ENCODE measurements around the gene ABHD17C. TPM values are rescaled to one million over a fixed set of nuclear protein-coding genes. Genes with fewer than 3 reads are reported as not detected.

ABHD17C gene
- total RNA-seq, 1 donor from 2014 or later, result 4.7 TPM

DNA sequence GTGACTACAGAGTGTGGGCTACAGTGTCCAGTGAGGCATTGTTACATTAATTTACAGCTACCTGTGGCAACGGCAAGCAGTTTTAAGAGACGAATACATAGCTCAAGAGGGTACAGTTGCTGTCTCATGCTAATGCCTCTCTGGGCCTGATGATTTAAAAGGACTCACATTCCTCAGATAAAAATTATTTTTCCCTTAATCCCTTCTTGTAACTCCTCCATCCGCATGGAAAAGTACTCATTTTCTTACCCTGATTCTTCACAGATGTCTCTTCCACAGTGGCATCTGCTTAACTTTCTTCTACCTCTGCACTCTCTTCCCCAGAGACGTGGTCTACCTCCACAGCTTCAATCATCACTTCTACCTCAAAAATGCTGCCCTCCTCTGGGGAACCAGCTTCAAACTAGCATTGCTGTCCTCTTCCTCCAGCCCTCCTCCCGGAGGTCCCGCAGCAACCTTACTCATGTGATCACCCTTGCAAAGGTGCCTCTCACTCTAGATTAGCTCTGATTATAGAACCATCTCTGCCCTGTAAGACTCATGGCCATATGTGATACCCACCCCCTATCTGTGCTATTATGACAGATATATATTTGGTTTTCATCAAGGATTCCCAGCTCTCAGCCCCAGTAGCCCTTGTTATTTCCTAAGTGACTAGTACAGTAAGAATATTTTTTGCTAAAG lies 21.4 kb upstream of the ABHD17C start:
- Mint-ChIP-seq H3K4me3 (no peak overlapping the region), H3K4me1 (ENCODE audit: low read depth) (peaks cover 11% of the 10 kb centered on the region), H3K36me3 (ENCODE audit: low read depth) (no peaks in the 10 kb centered on the region), H3K27ac (no peak overlapping the region), H3K27me3 (ENCODE audit: insufficient read depth) (peaks cover 5% of the 10 kb centered on the region), H3K9me3 (no peaks in the 10 kb centered on the region)
- no peak for DNase-seq (ENCODE audit: low spot score)
- intact Hi-C loops (cut with micrococcal nuclease), result no loop called here

DNA sequence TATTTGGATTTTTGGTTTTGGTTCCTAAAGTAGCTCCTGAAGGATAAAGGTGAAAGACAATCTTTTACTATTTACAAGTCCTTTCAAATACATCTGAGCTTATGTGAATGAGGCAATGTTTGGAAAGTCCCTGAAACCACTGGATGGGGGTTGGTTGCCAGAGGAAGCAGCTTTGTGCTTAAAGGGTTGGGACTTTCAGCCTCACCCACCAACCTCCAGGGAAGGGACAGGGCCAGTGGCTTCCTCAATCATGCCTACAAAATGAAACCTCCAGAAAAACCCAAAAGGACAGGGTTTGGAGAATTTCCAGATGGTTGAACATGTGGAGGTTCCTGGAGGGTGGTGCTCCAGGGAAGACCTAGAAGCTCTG lies 20.9 kb upstream of the ABHD17C start:
- no peak overlapping the region for H3K27ac Mint-ChIP-seq
- H3K4me1 Mint-ChIP-seq (ENCODE audit: low read depth), result peaks cover 11% of the 10 kb centered on the region
- H3K9me3 Mint-ChIP-seq, result no peaks in the 10 kb centered on the region
- H3K27me3 Mint-ChIP-seq (ENCODE audit: insufficient read depth), result peaks cover 1% of the 10 kb centered on the region
- H3K4me3 Mint-ChIP-seq, result no peak overlapping the region
- intact Hi-C loops (cut with micrococcal nuclease), result no loop called here
- DNase-seq (ENCODE audit: low spot score), result no peak
- H3K36me3 Mint-ChIP-seq (ENCODE audit: low read depth), result no peaks in the 10 kb centered on the region

DNA sequence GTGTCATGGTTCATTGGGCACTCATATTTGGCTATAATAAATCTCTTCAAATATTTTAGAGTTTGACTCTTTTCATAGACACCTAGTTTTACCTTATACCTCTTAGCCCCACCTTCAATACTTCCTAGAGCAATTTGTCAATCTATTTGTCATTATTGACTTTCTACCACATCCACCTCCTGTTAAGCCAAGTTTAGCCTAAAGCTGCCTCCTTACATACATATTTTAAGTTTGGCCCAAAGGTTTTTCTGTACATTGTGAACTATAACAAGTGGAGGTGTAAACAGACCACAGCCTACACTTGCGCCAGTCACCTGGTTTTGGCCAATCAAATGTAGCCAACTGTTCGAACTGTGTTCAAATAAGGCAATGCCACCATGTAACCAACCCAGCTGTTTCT lies 18.1 kb upstream of the ABHD17C start:
- Mint-ChIP-seq H3K4me1 (ENCODE audit: low read depth) (peaks cover 11% of the 10 kb centered on the region), H3K27me3 (ENCODE audit: insufficient read depth) (peaks cover 6% of the 10 kb centered on the region), H3K27ac (no peak overlapping the region), H3K9me3 (no peaks in the 10 kb centered on the region), H3K36me3 (ENCODE audit: low read depth) (no peaks in the 10 kb centered on the region), H3K4me3 (no peak overlapping the region)
- intact Hi-C loops (cut with micrococcal nuclease), result no loop called here
- DNase-seq (ENCODE audit: low spot score), result no peak

DNA sequence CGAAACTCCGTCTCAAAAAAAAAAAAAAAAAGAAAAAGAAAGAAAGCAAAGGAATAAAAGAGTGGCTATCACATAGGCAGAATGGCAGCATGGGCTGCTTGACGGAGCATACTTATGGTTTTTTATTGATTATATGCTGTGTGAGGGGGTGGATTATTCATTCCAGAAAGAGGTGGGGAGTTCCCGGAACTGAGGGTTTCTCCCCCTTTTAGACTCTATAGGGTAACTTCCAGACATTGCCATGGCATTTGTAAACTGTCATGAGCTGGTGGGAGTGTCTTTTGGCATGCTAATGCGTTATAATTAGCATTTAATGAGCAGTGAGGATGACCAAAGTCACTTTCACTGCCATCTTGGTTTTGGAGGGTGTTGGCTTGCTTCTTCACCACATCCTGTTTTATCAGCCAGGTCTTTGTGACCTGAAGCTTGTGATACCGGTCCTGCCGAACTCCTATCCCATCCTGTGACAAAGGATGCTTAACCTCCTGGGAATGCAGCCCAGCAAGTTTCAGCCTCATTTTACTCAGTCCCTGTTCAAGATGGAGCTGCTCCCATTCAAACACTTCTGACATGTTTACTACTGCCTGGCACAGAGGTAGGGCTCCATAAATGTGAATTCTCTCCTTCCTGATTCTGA lies 15.8 kb upstream of the ABHD17C start:
- Mint-ChIP-seq H3K4me1 (ENCODE audit: low read depth) (peaks cover 5% of the 10 kb centered on the region), H3K4me3 (no peak overlapping the region), H3K27ac (no peak overlapping the region), H3K9me3 (no peaks in the 10 kb centered on the region), H3K27me3 (ENCODE audit: insufficient read depth) (peaks cover 8% of the 10 kb centered on the region), H3K36me3 (ENCODE audit: low read depth) (no peaks in the 10 kb centered on the region)
- no peak for DNase-seq (ENCODE audit: low spot score)
- intact Hi-C loops (cut with micrococcal nuclease), result no loop called here

DNA sequence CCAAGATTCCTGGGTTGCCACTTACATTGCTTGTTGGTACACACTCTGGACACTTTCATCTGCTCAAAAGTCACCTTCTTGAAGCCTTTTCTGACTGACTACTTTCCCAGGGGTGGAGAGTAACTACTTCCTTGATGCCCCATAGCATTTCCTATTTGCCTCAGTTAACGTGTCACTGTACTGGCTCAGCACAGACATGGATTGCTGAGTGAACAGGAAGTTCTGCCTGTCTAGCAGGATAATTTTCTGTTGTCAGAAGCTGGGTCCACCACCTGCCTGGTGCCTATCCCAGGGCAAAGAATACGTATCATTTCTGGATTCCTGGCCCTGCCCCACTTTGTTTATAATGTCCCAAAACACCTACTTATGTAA lies 15.3 kb upstream of the ABHD17C start:
- DNase-seq (ENCODE audit: low spot score), result no peak
- no peak overlapping the region for H3K27ac Mint-ChIP-seq

DNA sequence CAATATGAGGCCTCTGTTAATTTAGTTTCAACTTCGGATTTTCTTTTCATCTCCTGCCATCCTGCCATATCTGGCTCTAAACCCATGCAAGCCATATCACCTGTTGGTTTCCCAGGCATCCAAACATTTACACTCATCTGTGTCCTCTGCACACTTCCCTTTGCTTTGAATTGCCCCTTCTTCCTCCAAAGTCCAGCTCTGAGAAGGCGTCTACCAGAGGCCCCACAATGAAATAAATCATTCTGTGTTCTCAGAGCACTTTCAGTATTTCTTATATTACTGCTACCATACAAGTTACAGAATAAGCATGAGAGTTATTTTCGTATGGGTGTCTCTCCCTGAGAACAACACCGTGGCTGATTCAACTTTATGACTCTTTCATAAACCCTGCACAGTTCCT lies 12.9 kb upstream of the ABHD17C start:
- H3K27me3 Mint-ChIP-seq (ENCODE audit: insufficient read depth), result peaks cover 11% of the 10 kb centered on the region
- no peak overlapping the region for H3K27ac Mint-ChIP-seq
- H3K4me3 Mint-ChIP-seq, result no peak overlapping the region
- intact Hi-C loops (cut with micrococcal nuclease), result no loop called here
- H3K4me1 Mint-ChIP-seq (ENCODE audit: low read depth), result no peaks in the 10 kb centered on the region
- H3K36me3 Mint-ChIP-seq (ENCODE audit: low read depth), result no peaks in the 10 kb centered on the region
- DNase-seq (ENCODE audit: low spot score), result no peak
- H3K9me3 Mint-ChIP-seq, result no peaks in the 10 kb centered on the region

More for the DNA sequence above, 15.3 kb upstream of the ABHD17C start:
- Mint-ChIP-seq H3K9me3 (no peaks in the 10 kb centered on the region), H3K27me3 (ENCODE audit: insufficient read depth) (peaks cover 8% of the 10 kb centered on the region), H3K4me1 (ENCODE audit: low read depth) (no peaks in the 10 kb centered on the region), H3K36me3 (ENCODE audit: low read depth) (no peaks in the 10 kb centered on the region), H3K4me3 (no peak overlapping the region)
- intact Hi-C loops (cut with micrococcal nuclease), result no loop called here

DNA sequence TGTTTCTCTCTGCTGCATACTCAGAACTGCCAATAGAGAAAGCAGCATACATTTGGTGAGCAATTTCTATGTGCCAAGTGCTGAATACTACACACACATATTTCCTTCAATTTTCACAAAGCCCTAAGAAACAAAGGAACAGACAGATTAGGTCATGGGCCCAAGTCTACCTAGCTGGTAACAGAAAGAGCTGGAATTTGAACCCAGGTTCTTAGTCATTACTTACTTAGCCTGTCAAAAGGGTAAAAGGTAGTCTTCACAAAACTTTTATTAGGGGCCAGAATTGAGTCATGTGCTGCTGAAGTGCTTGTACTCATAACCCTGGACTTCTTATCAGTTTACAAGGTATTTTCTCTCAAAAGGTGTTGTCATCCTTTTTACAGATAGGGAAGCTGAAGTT lies 10.4 kb upstream of the ABHD17C start:
- no peak overlapping the region for H3K4me3 Mint-ChIP-seq
- no peaks in the 10 kb centered on the region for H3K4me1 Mint-ChIP-seq (ENCODE audit: low read depth)
- DNase-seq (ENCODE audit: low spot score), result no peak
- H3K27ac Mint-ChIP-seq, result no peak overlapping the region
- no peaks in the 10 kb centered on the region for H3K36me3 Mint-ChIP-seq (ENCODE audit: low read depth)
- intact Hi-C loops (cut with micrococcal nuclease), result no loop called here
- H3K27me3 Mint-ChIP-seq (ENCODE audit: insufficient read depth), result peaks cover 14% of the 10 kb centered on the region
- H3K9me3 Mint-ChIP-seq, result no peaks in the 10 kb centered on the region

DNA sequence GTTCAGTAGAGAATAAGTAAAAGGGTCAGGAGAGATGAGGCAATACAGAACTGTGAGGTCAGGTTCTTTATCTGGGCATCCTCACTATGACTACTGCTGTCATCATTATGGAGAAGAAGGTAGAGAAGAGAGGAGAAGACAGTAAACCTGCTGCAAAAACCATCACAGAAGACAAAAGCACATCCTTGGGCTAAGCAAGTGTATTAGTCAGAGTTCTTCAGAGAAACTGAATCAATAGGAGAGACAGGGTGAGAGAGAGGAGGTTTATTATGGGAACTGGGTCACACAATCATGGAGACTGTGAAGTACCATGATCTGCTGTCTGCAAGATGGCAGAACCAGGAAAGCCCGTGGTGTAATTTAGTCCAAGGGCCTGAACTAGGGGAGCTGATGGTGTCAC lies 9.5 kb upstream of the ABHD17C start:
- H3K4me3 Mint-ChIP-seq, result no peak overlapping the region
- H3K4me1 Mint-ChIP-seq (ENCODE audit: low read depth), result no peaks in the 10 kb centered on the region
- intact Hi-C loops (cut with micrococcal nuclease), result no loop called here
- H3K27me3 Mint-ChIP-seq (ENCODE audit: insufficient read depth), result peaks cover 14% of the 10 kb centered on the region
- no peak overlapping the region for H3K27ac Mint-ChIP-seq
- no peaks in the 10 kb centered on the region for H3K9me3 Mint-ChIP-seq
- DNase-seq (ENCODE audit: low spot score), result no peak
- H3K36me3 Mint-ChIP-seq (ENCODE audit: low read depth), result no peaks in the 10 kb centered on the region

DNA sequence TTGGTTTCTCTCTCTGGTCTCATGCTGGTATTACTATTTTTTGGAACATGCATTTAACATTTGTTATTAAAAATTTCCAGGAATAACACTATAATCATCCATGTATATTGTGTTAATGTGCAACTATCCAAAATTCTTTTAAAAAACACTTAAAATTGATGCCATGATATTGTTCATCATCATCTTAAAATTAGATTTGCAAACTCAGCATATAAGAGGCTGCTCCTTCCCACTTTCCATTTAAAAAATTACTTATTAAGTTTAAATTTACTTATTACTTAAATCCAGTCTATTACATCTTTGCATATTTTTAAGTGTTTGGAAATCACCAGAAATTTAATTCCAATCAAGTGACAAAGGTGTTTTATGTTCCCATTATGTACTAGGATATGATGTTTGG lies 5.8 kb upstream of the ABHD17C start:
- Mint-ChIP-seq H3K4me3 (no peak overlapping the region), H3K36me3 (ENCODE audit: low read depth) (no peaks in the 10 kb centered on the region), H3K27me3 (ENCODE audit: insufficient read depth) (peaks cover 34% of the 10 kb centered on the region), H3K4me1 (ENCODE audit: low read depth) (peaks cover 3% of the 10 kb centered on the region), H3K27ac (no peak overlapping the region), H3K9me3 (no peaks in the 10 kb centered on the region)
- intact Hi-C loops (cut with micrococcal nuclease), result no loop called here
- no peak for DNase-seq (ENCODE audit: low spot score)

DNA sequence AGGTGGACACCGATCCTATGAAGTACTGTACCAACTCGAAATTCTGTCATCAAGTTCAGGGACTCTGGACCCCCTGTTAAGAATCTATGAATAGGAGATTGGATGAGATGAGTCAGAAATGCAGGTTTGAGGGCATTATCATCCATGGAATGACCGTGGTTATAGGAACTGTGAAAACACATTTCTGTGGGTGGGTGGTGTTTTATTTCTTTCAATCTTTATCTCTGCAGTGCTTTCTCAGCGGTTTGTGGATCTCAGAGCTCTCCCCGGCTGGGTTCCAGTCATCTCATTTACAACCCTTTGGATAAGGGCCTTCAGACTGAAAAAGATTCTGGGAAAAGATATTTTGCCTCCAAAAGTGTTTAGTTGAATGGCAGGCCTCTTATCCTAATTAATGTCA lies 5.4 kb upstream of the ABHD17C start:
- intact Hi-C loops (cut with micrococcal nuclease), result loop anchor here (10.0 kb wide), 1 partner anchor 295 kb away; the partner anchor contains the start of gene MESD
- Mint-ChIP-seq H3K4me1 (ENCODE audit: low read depth) (peaks cover 6% of the 10 kb centered on the region), H3K9me3 (no peaks in the 10 kb centered on the region), H3K36me3 (ENCODE audit: low read depth) (no peaks in the 10 kb centered on the region), H3K27me3 (ENCODE audit: insufficient read depth) (peaks cover 36% of the 10 kb centered on the region), H3K4me3 (no peak overlapping the region), H3K27ac (no peak overlapping the region)
- DNase-seq (ENCODE audit: low spot score), result no peak

DNA sequence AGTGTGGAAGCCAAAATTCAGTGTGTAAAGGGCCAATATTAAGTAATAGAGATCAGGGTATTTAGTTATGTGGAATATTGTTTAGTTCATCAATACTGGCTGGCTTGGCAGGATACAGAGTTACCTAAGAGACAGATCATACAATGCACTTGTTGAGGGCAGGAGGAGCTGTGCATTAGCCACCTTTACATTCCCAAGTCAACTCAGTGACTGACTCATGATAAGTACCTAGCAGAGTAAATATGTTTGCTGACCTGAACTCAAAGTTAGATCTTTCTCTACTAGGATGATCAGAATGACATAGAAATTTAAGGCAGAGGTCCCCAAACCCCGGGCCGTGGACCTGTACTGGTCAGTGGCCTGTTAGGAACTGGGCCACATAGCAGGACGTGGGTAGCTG lies 3.5 kb upstream of the ABHD17C start:
- no peaks in the 10 kb centered on the region for H3K9me3 Mint-ChIP-seq
- no peak overlapping the region for H3K27ac Mint-ChIP-seq
- no peaks in the 10 kb centered on the region for H3K36me3 Mint-ChIP-seq (ENCODE audit: low read depth)
- DNase-seq (ENCODE audit: low spot score), result no peak
- intact Hi-C loops (cut with micrococcal nuclease), result loop anchor here (10.0 kb wide), 1 partner anchor 293 kb away; the partner anchor contains the start of gene MESD
- peaks cover 36% of the 10 kb centered on the region for H3K27me3 Mint-ChIP-seq (ENCODE audit: insufficient read depth)
- H3K4me3 Mint-ChIP-seq, result no peak overlapping the region
- H3K4me1 Mint-ChIP-seq (ENCODE audit: low read depth), result peaks cover 12% of the 10 kb centered on the region

DNA sequence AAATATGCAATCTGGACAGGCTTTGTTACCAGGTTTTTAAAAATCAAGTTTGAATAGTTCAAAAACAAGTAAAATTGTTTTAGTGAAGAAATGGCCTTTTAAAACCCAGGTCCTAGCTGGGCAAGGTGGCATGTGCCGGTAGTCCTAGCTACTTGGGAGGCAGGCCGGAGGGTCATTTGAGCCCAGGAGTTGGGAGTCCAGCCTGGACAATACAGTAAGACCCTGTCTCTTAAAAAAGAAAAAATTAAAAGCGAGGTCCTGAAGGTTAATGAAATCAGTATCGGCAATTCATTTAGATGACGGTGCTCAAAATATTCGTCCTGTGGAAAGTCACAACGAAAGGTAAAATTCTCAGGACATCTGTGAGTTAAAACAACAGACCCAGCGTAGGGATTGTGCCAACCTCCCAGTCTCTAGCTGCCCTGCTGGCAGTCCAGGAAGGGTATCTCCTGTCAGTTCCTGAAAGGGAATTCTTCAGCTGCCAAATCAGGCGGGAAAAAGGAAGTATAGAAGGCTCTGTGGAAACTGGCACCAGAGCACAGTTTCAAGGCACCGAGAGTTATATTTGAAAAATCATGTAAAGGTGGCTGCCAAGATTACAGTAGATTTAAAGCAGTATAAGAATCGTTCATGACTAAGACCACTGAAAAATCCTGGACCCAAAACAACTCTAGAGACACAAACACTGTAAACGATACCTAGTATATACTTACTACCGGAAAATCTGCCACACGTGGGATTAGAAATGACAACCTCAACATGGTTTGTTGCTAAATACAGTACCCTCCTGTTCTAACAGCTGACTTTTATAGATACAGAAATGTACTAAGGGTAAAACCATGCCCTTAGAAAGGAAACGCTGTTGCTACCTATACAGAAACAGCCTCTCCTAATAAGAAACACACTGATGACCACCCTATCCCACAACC lies 1.2 kb upstream of the ABHD17C start:
- Mint-ChIP-seq H3K36me3 (ENCODE audit: low read depth) (no peaks in the 10 kb centered on the region), H3K9me3 (no peaks in the 10 kb centered on the region), H3K4me1 (ENCODE audit: low read depth) (peaks cover 22% of the 10 kb centered on the region), H3K27ac (peak overlapping the region; percentile 61), H3K27me3 (ENCODE audit: insufficient read depth) (peaks cover 43% of the 10 kb centered on the region), H3K4me3 (peak overlapping the region; percentile 79)
- DNase-seq (ENCODE audit: low spot score), result no peak
- intact Hi-C loops (cut with micrococcal nuclease), result loop anchor here (10.0 kb wide), 1 partner anchor 291 kb away; the partner anchor contains the start of gene MESD

DNA sequence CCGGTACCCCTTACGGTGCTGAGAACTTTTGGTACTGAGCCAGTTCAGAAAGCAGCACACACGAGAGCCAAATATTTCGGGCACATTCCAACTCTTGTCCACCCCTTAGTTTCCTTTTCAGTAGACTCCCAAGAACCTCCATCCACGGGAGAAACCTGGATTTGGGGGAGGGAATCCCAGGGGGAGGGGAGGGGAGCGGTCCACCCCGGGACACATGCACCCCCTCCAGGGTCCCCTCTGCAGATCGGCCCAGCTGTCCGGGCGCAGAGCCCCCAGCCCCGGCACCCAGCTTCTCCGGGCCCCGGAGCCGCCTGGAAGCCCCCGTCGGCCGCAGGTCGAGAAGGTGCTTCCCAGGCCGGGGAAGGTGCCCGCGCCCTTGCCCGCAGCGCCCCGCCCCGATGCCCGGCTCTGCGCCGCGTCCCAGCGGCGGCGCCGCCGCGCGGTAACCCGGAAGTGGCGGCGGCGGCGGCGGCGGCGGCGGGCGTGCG lies 455 bp upstream of the ABHD17C start:
- H3K27ac Mint-ChIP-seq, result peak overlapping the region; percentile 61
- H3K27me3 Mint-ChIP-seq (ENCODE audit: insufficient read depth), result peaks cover 44% of the 10 kb centered on the region
- DNase-seq (ENCODE audit: low spot score), result no peak
- H3K4me1 Mint-ChIP-seq (ENCODE audit: low read depth), result peaks cover 22% of the 10 kb centered on the region
- H3K9me3 Mint-ChIP-seq, result no peaks in the 10 kb centered on the region
- intact Hi-C loops (cut with micrococcal nuclease), result loop anchor here (10.0 kb wide), 1 partner anchor 290 kb away; the partner anchor contains the start of gene MESD
- H3K36me3 Mint-ChIP-seq (ENCODE audit: low read depth), result no peaks in the 10 kb centered on the region
- peak overlapping the region; percentile 79 for H3K4me3 Mint-ChIP-seq
